ENCODE data around the gene SGPP1.

SGPP1 gene

DNA sequence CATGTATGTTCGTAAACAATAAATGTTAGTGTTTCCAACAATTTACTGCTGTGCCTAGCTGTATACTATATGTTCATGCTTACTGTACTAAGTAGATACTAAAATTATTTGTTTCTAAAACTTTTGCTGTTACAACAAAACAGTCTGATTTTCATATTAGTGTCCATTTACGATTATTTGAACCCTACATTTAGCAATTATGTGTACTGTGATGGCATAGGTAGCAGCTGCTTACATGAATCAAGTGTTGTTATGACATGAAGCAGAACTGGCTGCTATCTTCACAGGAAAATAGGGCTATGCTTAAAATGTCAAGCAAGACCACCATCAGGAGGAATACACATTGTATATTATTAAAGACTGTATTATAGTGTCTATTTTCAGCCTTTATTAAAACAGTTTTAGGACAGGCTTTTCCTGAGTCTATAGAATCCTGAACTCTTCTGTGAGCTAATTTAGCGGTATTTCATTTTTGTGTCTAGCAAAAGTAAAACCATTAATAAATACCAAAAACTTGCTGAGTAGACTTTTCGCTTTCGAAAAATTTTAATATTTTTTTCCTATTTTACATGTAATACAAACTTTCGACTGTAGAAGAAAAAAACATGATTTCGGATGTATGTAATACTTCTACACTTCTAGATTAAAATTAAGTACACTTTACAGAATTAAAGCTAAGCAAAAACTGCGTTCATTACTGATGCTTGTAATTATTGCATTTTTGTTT, 85.0 kb downstream of the SGPP1 start:
- TF ChIP-seq GATA3 (IDR thresholded peaks at IDR 0.05; ENCODE audit: low read depth, low read length) = no peak
- no peak for TF ChIP-seq GATA2 (IDR thresholded peaks at IDR 0.05; ENCODE audit: low read depth, low read length)

DNA sequence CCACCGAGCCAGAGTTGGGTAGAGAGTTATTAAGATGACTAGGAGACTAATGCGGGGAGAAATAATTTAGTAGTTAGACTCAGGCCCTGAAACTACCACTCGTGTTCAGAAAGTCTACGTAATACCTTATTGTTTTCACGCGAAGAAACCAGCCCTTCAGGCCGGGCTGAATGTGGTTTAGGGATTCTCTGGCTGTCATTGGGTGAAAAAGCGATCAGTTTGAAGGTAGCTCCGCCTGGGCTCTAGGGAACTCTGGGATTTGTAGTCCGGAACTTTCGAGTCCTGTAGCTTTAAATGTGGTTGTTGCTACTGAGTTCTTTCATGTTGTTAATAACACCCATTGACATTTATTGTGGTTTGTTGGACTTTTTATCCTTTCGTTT, 85.6 kb downstream of the SGPP1 start:
- TF ChIP-seq GATA3 (IDR thresholded peaks at IDR 0.05; ENCODE audit: low read depth, low read length) (no peak), GATA2 (IDR thresholded peaks at IDR 0.05; ENCODE audit: low read depth, low read length) (no peak)

- TF ChIP-seq GATA3 (IDR thresholded peaks at IDR 0.05; ENCODE audit: low read depth, low read length) (no peak), GATA2 (IDR thresholded peaks at IDR 0.05; ENCODE audit: low read depth, low read length) (no peak)
Measured at GRCh38 chr14:63641473-63642228, 86.2 kb downstream of the SGPP1 start, which contains the start of gene WDR89. Gene WDR89, minus strand, starts transcription at chr14:63641871. Its CDS starts 41,929 bp downstream, at chr14:63599942.

GRCh38 chr14:63638493-63638892, 89.4 kb downstream of the SGPP1 start:
- TF ChIP-seq GATA2 (IDR thresholded peaks at IDR 0.05; ENCODE audit: low read depth, low read length) (no peak), GATA3 (IDR thresholded peaks at IDR 0.05; ENCODE audit: low read depth, low read length) (no peak)

Data from SH-SY5Y (cell line).